Measurements from ENCODE around the gene SSH2. TPM values are rescaled to one million over a fixed set of nuclear protein-coding genes. Genes with fewer than 3 reads are reported as not detected.
"Not testable (repeated sequence)": the region's sequence is repeated elsewhere in the genome, so short reads cannot be mapped to it uniquely, and the experiment has no call there.

Gene SSH2
- total and polyA plus RNA-seq, 9 donors, result 4.2 to 13.0 (median 11.8) TPM

GRCh38 chr17:29958947-29959657, 29.1 kb upstream of the SSH2 start:
- H3K36me3 ChIP-seq, result no peaks in the 10 kb centered on the region

GRCh38 chr17:29957488-29957887, 27.5 kb upstream of the SSH2 start:
- H3K4me1 ChIP-seq (ENCODE audit: insufficient read depth); H3K27me3 ChIP-seq; H3K27ac ChIP-seq; DNase-seq; H3K36me3 ChIP-seq; H3K4me3 ChIP-seq; intact Hi-C loops (cut with DNase I); H3K9me3 ChIP-seq: not testable (repeated sequence)
- 95 to 96% (median 96%) methylated on average over 1 of the region's 1 CpG for WGBS, 3 donors

More at GRCh38 chr17:29958947-29959657, 29.1 kb upstream of the SSH2 start:
- Histone ChIP-seq H3K9me3 (no peaks in the 10 kb centered on the region), H3K4me1 (ENCODE audit: insufficient read depth) (no peaks in the 10 kb centered on the region), H3K27ac (no peak overlapping the region), H3K27me3 (no peaks in the 10 kb centered on the region), H3K4me3 (no peak overlapping the region)
- WGBS, 3 donors, result 77 to 81% (median 77%) methylated on average over 4 of the region's 4 CpGs
- no peak for DNase-seq
- no peak for TF ChIP-seq EP300 (IDR thresholded peaks at IDR 0.05)
- no peak for TF ChIP-seq POLR2A (IDR thresholded peaks at IDR 0.05)
- no peak for TF ChIP-seq CTCF (IDR thresholded peaks at IDR 0.05)
- intact Hi-C loops (cut with DNase I), result no loop called here

GRCh38 chr17:29956225-29956624, 26.2 kb upstream of the SSH2 start:
- intact Hi-C loops (cut with DNase I), result no loop called here
- no peaks in the 10 kb centered on the region for H3K9me3 ChIP-seq
- H3K27me3 ChIP-seq, result no peaks in the 10 kb centered on the region
- no peak overlapping the region for H3K4me3 ChIP-seq
- no peaks in the 10 kb centered on the region for H3K4me1 ChIP-seq (ENCODE audit: insufficient read depth)
- TF ChIP-seq POLR2A (IDR thresholded peaks at IDR 0.05) (no peak), EP300 (IDR thresholded peaks at IDR 0.05) (no peak), CTCF (IDR thresholded peaks at IDR 0.05) (no peak)
- H3K36me3 ChIP-seq, result no peaks in the 10 kb centered on the region
- no peak for DNase-seq
- H3K27ac ChIP-seq, result no peak overlapping the region

- Histone ChIP-seq H3K4me1 (ENCODE audit: insufficient read depth) (no peaks in the 10 kb centered on the region), H3K27me3 (no peaks in the 10 kb centered on the region), H3K9me3 (no peaks in the 10 kb centered on the region), H3K4me3 (no peak overlapping the region), H3K27ac (no peak overlapping the region), H3K36me3 (no peaks in the 10 kb centered on the region)
- TF ChIP-seq CTCF (IDR thresholded peaks at IDR 0.05) (no peak), POLR2A (IDR thresholded peaks at IDR 0.05) (no peak), EP300 (IDR thresholded peaks at IDR 0.05) (no peak)
- 77 to 81% (median 78%) methylated on average over 4 of the region's 4 CpGs for WGBS, 3 donors
- DNase-seq, result no peak
- intact Hi-C loops (cut with DNase I), result no loop called here
Measured at GRCh38 chr17:29954405-29954804, 24.4 kb upstream of the SSH2 start.

- DNase-seq, result no peak
- H3K9me3 ChIP-seq, result no peaks in the 10 kb centered on the region
- H3K4me3 ChIP-seq, result no peak overlapping the region
- no peaks in the 10 kb centered on the region for H3K27me3 ChIP-seq
- TF ChIP-seq EP300 (IDR thresholded peaks at IDR 0.05), result no peak
- H3K36me3 ChIP-seq, result no peaks in the 10 kb centered on the region
- no peaks in the 10 kb centered on the region for H3K4me1 ChIP-seq (ENCODE audit: insufficient read depth)
- H3K27ac ChIP-seq, result no peak overlapping the region
- intact Hi-C loops (cut with DNase I), result no loop called here
Measured at GRCh38 chr17:29949696-29950095, 19.7 kb upstream of the SSH2 start.

Measured in ovary (tissue), 9 donors.